CD14-positive monocyte (primary cell): Measurements from ENCODE around the gene TNFRSF14. TPM values are rescaled to one million over a fixed set of nuclear protein-coding genes. Genes with fewer than 3 reads are reported as not detected.

Experiments used
- DNase-seq, 3 donors: peaks; one replicate each; pipeline ENCODE4 v3.0.0-alpha.2; 2011 to 2022
- H2AFZ ChIP-seq: 2 replicates; pipeline ENCODE4 v1.6.0; 2012; ENCODE audit warnings: mild to moderate bottlenecking, low read depth, low read length, inconsistent platforms; ENCODE audit not compliant: insufficient read depth, poor library complexity, severe bottlenecking
- H3K27ac ChIP-seq, 2 donors: 1 replicate in 1 of 2; 2 replicates in 1 of 2; pipeline ENCODE4 v1.5.1; 2012 to 2013; ENCODE audit warnings: low read length in 2 of 2, control low read depth in 1 of 2, inconsistent platforms in 1 of 2, low read depth in 1 of 2, mild to moderate bottlenecking in 1 of 2
- H3K27me3 ChIP-seq, 2 donors: one replicate each; pipeline versions ENCODE4 v1.6.0 to v1.6.1; 2011 to 2013; ENCODE audit warnings: low read length in 2 of 2; ENCODE audit not compliant: control insufficient read depth in 2 of 2, insufficient read depth in 2 of 2
- H3K36me3 ChIP-seq, 2 donors: replicated peaks in 1 of 2; 1 replicate in 1 of 2; 2 replicates in 1 of 2; pipeline versions ENCODE4 v1.5.1 to v1.6.1; 2012 to 2013; ENCODE audit warnings: low read length in 2 of 2, control low read depth in 1 of 2, inconsistent platforms in 1 of 2, mild to moderate bottlenecking in 1 of 2; ENCODE audit not compliant: insufficient read depth in 2 of 2, control insufficient read depth in 1 of 2
- H3K4me1 ChIP-seq, 2 donors: 1 replicate in 1 of 2; 2 replicates in 1 of 2; pipeline versions ENCODE4 v1.5.1 to v1.6.1; 2012 to 2013; ENCODE audit warnings: low read length in 2 of 2, control low read depth in 1 of 2, inconsistent platforms in 1 of 2, mild to moderate bottlenecking in 1 of 2, moderate library complexity in 1 of 2; ENCODE audit not compliant: insufficient read depth in 2 of 2, control insufficient read depth in 1 of 2
- H3K4me2 ChIP-seq: replicated peaks from 2 replicates; pipeline ENCODE3; 2012; ENCODE audit warnings: low read length, moderate library complexity, mild to moderate bottlenecking; ENCODE audit not compliant: poor library complexity, severe bottlenecking; ENCODE audit errors: extremely low read depth
- H3K4me3 ChIP-seq, 3 experiments: fragments of 200-600 bp in 1 of 3; sonication (generic) in 1 of 3; replicated peaks in 1 of 3; 1 replicate in 2 of 3; 2 replicates in 1 of 3; pipeline ENCODE4 v1.5.1; 2011 to 2013; ENCODE audit warnings: low read length in 3 of 3, mild to moderate bottlenecking in 3 of 3, control low read depth in 2 of 3, low read depth in 2 of 3, inconsistent platforms in 1 of 3, moderate library complexity in 1 of 3
- H3K79me2 ChIP-seq: 2 replicates; pipeline ENCODE4 v1.6.0; 2012; ENCODE audit warnings: mild to moderate bottlenecking, control low read depth, inconsistent platforms, low read length, moderate library complexity; ENCODE audit not compliant: insufficient read depth
- H3K9ac ChIP-seq: 2 replicates; pipeline ENCODE4 v1.6.0; 2017; ENCODE audit warnings: low read length, mild to moderate bottlenecking; ENCODE audit not compliant: insufficient read depth, poor library complexity, severe bottlenecking
- H3K9me3 ChIP-seq, 2 donors: replicated peaks in 1 of 2; 1 replicate in 1 of 2; 2 replicates in 1 of 2; pipeline versions ENCODE4 v1.5.1 to v1.6.1; 2012 to 2013; ENCODE audit warnings: low read length in 2 of 2, control low read depth in 1 of 2; ENCODE audit not compliant: control insufficient read depth in 1 of 2, insufficient read depth in 1 of 2
- H4K20me1 ChIP-seq: 2 replicates; pipeline ENCODE4 v1.6.0; 2012; ENCODE audit warnings: mild to moderate bottlenecking, low read length, control low read depth, moderate library complexity; ENCODE audit not compliant: insufficient read depth
- H3K27ac Mint-ChIP-seq, 7 donors: one replicate each; pipeline ENCODE4 v1.8.0; 2020; ENCODE audit warnings: mild to moderate bottlenecking in 7 of 7, mixed read lengths in 7 of 7, moderate library complexity in 6 of 7, inconsistent platforms in 2 of 7
- H3K27me3 Mint-ChIP-seq, 3 donors: one replicate each; pipeline ENCODE4 v1.8.0; 2021 to 2022; ENCODE audit warnings: low read depth in 3 of 3, mild to moderate bottlenecking in 3 of 3, mixed read lengths in 3 of 3, moderate library complexity in 3 of 3, inconsistent platforms in 1 of 3
- H3K36me3 Mint-ChIP-seq, 2 donors: one replicate each; pipeline ENCODE4 v1.8.0; 2020; ENCODE audit warnings: mixed read lengths in 2 of 2, inconsistent platforms in 1 of 2, mild to moderate bottlenecking in 1 of 2
- H3K4me1 Mint-ChIP-seq: one replicate; pipeline ENCODE4 v1.8.0; 2020; ENCODE audit warnings: mild to moderate bottlenecking, mixed read lengths
- H3K4me3 Mint-ChIP-seq, 2 donors: one replicate each; pipeline ENCODE4 v1.8.0; 2020; ENCODE audit warnings: mild to moderate bottlenecking in 2 of 2, mixed read lengths in 2 of 2, moderate library complexity in 1 of 2
- H3K9me3 Mint-ChIP-seq, 7 donors: one replicate each; pipeline ENCODE4 v1.8.0; 2020 to 2022; ENCODE audit warnings: mixed read lengths in 7 of 7, mild to moderate bottlenecking in 6 of 7, moderate library complexity in 6 of 7, inconsistent platforms in 2 of 7
- CTCF ChIP-seq: fragments of 200-600 bp; IDR thresholded peaks from one replicate; pipeline ENCODE4 v1.8.0; 2022; ENCODE audit warnings: antibody characterized with exemption, mild to moderate bottlenecking
- WGBS: methylation state at CpG from one replicate; pipeline ENCODE4 v1.1.5; 2013; ENCODE audit warnings: missing lambda C conversion rate; ENCODE audit not compliant: insufficient coverage; 5-methylcytosine and 5-hydroxymethylcytosine counted together
- intact Hi-C, 2 donors: fragments of 100-400 bp; cut with micrococcal nuclease; formaldehyde crosslinking; loops; one replicate each; pipeline versions ENCODE4 v1.15.0 to v1.15.1; 2023
- polyA plus RNA-seq, 3 donors: library from polyadenylated mRNA; depleted of rRNA in 1 of 3; unstranded in 2 of 3; stranded (reverse) in 1 of 3; fragments of 300-500 nt in 2 of 3; fragments of >200 nt in 1 of 3; fragmentation: Illumina TruSeq in 2 of 3; gene quantifications; 1 replicate in 2 of 3; 2 replicates in 1 of 3; pipeline ENCODE4 v1.2.3, GENCODE V29; 2012 to 2021

The TNFRSF14 gene
- polyA plus RNA-seq, 3 donors, result 62.1 to 512 (median 64.4) TPM

DNA sequence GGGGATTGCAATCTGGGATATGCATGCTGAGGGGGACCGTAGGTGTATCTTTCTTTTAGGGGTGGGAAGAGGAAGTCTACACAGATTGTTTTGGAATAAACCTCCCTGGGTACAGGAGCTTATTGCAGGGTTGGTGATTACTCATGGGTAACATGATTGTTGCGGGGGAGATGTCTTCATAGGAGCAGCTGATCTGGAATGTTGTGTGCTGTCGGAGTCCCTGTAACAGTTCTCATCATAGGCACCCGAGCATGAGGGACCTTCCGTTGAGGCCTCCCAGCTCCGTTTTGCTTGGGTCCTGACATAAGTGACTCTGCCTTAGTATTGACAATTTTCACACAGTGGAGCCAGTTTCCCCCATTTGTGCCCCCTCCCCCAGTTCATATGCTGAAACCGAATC is 26.2 kb downstream of the TNFRSF14 start:
- H3K27me3 Mint-ChIP-seq, result peaks cover 6 to 20% (median 13%) of the 10 kb centered on the region in 3 donors
- peaks cover 2 to 6% of the 10 kb centered on the region in 2 donors for H3K36me3 Mint-ChIP-seq
- H3K27ac Mint-ChIP-seq, result peak overlapping the region in 4 of 7 donors; percentile 10 to 87 (median 84)
- peaks cover 0 to 4% of the 10 kb centered on the region in 2 donors for H3K27me3 ChIP-seq
- TF ChIP-seq CTCF, result no peak
- WGBS, result 74% methylated on average over 3 of the region's 7 CpGs
- H3K4me1 ChIP-seq, result peaks cover 61 to 68% of the 10 kb centered on the region in 2 donors
- peaks cover 55% of the 10 kb centered on the region for H3K4me1 Mint-ChIP-seq
- H3K4me2 ChIP-seq, result no peak overlapping the region
- H3K27ac ChIP-seq, result no peak overlapping the region
- H2AFZ ChIP-seq, result no peak overlapping the region
- peaks cover 6% of the 10 kb centered on the region for H3K79me2 ChIP-seq
- peaks cover 0 to 3% (median 0%) of the 10 kb centered on the region in 7 donors for H3K9me3 Mint-ChIP-seq
- peak overlapping the region in 1 of 2 donors; percentile 6 for H3K4me3 Mint-ChIP-seq
- H3K4me3 ChIP-seq, result no peak overlapping the region
- no peaks in the 10 kb centered on the region for H3K9me3 ChIP-seq
- intact Hi-C loops, result no loop called here
- no peaks in the 10 kb centered on the region for H4K20me1 ChIP-seq
- peak; percentile 33 to 76 (median 35) for DNase-seq
- no peak overlapping the region for H3K9ac ChIP-seq
- H3K36me3 ChIP-seq, result no peaks in the 10 kb centered on the region

DNA sequence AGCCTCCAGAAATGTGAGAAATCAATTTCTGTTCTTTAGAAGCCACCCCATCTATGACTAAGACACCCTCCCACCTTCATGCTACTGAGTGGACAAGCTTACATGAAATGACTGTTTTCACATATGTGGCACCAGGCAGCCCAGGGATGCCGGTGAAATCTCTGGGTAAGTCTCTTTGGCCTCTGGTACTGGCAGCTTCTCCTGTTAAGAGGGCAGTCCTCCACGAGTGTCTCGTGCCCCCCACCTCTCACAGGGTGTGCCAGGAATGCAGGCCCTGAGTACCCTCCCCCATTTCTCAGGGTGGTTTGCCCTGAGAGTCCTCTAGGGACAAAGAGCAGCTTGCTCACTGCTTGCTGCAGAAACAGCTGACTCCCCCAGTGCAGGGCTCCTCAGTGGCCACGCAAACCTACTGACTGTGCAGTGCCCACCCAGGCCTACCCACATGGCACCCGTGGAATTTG is 27.2 kb downstream of the TNFRSF14 start:
- whole genome bisulfite sequencing, result 87% methylated on average over 5 of the region's 5 CpGs
- peaks cover 52% of the 10 kb centered on the region for H3K4me1 Mint-ChIP-seq
- no peaks in the 10 kb centered on the region for H3K9me3 ChIP-seq
- peaks cover 56 to 64% of the 10 kb centered on the region in 2 donors for H3K4me1 ChIP-seq
- H3K27me3 ChIP-seq, result peaks cover 0 to 8% of the 10 kb centered on the region in 2 donors
- no peak overlapping the region for H3K27ac ChIP-seq
- no peak for TF ChIP-seq CTCF
- H3K9ac ChIP-seq, result no peak overlapping the region
- H3K4me3 Mint-ChIP-seq, result no peak overlapping the region
- H3K4me2 ChIP-seq, result no peak overlapping the region
- peaks cover 9 to 27% (median 13%) of the 10 kb centered on the region in 3 donors for H3K27me3 Mint-ChIP-seq
- H3K36me3 ChIP-seq, result no peaks in the 10 kb centered on the region
- peak in 1 of 3 donors; percentile 23 for DNase-seq
- no peaks in the 10 kb centered on the region for H4K20me1 ChIP-seq
- peaks cover 0 to 3% (median 0%) of the 10 kb centered on the region in 7 donors for H3K9me3 Mint-ChIP-seq
- H3K36me3 Mint-ChIP-seq, result peaks cover 2 to 6% of the 10 kb centered on the region in 2 donors
- no peak overlapping the region for H2AFZ ChIP-seq
- H3K79me2 ChIP-seq, result peaks cover 6% of the 10 kb centered on the region
- H3K4me3 ChIP-seq, result peak overlapping the region in 1 of 3 experiments; percentile 15
- peak overlapping the region in 3 of 7 donors; percentile 6 to 93 (median 41) for H3K27ac Mint-ChIP-seq
- intact Hi-C loops, result no loop called here
